Measurements from ENCODE around the gene DPM3. TPM values are rescaled to one million over a fixed set of nuclear protein-coding genes. Genes with fewer than 3 reads are reported as not detected.
A peak's percentile ranks its signal among the peaks of the same experiment; 100 is the strongest.

The DPM3 gene
- total and polyA plus RNA-seq, 2 of the 13 experiments (the other 11 are each of a cell fraction or from before 2014, with no cell fraction given) = 23.2 to 53.4 TPM

DNA sequence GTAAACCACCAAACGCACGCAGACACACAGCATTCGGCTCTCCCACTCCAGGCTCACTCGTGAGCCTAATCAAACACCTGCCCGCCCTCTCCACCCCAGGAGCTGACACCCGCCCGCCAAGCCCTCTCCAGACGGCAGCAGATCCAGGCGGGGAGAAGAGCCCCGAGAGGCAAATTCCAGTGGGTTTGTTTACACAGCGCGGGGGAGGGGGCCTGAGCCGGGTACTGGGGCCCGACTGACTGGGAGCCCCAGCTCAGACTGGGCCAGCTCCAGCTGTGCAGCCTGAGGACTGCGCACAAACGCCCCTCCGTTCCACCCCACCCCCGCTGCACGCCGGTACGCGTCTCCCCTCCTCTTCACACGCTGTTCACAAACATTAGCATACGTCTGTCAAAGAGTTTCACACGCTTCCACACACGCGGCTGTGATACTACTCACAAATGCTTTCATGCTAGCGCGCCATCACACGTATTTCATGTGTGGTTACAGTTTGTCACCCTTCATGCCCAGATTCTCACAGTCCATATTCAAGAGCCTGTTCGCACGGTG, 13.7 kb downstream of the DPM3 start (continued):
- TF ChIP-seq, protein P1, sequence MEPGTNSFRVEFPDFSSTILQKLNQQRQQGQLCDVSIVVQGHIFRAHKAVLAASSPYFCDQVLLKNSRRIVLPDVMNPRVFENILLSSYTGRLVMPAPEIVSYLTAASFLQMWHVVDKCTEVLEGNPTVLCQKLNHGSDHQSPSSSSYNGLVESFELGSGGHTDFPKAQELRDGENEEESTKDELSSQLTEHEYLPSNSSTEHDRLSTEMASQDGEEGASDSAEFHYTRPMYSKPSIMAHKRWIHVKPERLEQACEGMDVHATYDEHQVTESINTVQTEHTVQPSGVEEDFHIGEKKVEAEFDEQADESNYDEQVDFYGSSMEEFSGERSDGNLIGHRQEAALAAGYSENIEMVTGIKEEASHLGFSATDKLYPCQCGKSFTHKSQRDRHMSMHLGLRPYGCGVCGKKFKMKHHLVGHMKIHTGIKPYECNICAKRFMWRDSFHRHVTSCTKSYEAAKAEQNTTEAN (CRISPR knock-in tag; conservative IDR thresholded peaks at IDR 0.05) = no peak
- TF ChIP-seq ZNF292 (CRISPR knock-in tag; IDR thresholded peaks at IDR 0.05; ENCODE audit: borderline replicate concordance, low read depth) = no peak
- TF ChIP-seq, protein P2, sequence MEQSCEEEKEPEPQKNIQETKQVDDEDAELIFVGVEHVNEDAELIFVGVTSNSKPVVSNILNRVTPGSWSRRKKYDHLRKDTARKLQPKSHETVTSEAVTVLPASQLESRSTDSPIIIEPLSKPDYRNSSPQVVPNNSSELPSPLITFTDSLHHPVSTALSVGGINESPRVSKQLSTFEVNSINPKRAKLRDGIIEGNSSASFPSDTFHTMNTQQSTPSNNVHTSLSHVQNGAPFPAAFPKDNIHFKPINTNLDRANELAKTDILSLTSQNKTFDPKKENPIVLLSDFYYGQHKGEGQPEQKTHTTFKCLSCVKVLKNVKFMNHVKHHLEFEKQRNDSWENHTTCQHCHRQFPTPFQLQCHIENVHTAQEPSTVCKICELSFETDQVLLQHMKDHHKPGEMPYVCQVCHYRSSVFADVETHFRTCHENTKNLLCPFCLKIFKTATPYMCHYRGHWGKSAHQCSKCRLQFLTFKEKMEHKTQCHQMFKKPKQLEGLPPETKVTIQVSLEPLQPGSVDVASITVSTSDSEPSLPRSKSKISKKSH (CRISPR knock-in tag; IDR thresholded peaks at IDR 0.05; ENCODE audit: borderline replicate concordance) = 0 out of 2 replicates have a peak, but pooled peaks have one; percentile 11
- TF ChIP-seq, protein P3, sequence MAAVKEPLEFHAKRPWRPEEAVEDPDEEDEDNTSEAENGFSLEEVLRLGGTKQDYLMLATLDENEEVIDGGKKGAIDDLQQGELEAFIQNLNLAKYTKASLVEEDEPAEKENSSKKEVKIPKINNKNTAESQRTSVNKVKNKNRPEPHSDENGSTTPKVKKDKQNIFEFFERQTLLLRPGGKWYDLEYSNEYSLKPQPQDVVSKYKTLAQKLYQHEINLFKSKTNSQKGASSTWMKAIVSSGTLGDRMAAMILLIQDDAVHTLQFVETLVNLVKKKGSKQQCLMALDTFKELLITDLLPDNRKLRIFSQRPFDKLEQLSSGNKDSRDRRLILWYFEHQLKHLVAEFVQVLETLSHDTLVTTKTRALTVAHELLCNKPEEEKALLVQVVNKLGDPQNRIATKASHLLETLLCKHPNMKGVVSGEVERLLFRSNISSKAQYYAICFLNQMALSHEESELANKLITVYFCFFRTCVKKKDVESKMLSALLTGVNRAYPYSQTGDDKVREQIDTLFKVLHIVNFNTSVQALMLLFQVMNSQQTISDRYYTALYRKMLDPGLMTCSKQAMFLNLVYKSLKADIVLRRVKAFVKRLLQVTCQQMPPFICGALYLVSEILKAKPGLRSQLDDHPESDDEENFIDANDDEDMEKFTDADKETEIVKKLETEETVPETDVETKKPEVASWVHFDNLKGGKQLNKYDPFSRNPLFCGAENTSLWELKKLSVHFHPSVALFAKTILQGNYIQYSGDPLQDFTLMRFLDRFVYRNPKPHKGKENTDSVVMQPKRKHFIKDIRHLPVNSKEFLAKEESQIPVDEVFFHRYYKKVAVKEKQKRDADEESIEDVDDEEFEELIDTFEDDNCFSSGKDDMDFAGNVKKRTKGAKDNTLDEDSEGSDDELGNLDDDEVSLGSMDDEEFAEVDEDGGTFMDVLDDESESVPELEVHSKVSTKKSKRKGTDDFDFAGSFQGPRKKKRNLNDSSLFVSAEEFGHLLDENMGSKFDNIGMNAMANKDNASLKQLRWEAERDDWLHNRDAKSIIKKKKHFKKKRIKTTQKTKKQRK (IDR thresholded peaks at IDR 0.05; ENCODE audit: low read length) = no peak
- TF ChIP-seq YEATS4 (CRISPR knock-in tag; IDR thresholded peaks at IDR 0.05; ENCODE audit: borderline replicate concordance) = no peak
- no peak for TF ChIP-seq ZFP41 (CRISPR knock-in tag; IDR thresholded peaks at IDR 0.05; ENCODE audit: borderline replicate concordance)
- TF ChIP-seq YY1 (IDR thresholded peaks at IDR 0.05; ENCODE audit: insufficient read depth, insufficient replicate concordance, low read depth, low read length) = no peak
- no peak for TF ChIP-seq ZNF430 (CRISPR knock-in tag; IDR thresholded peaks at IDR 0.05)
- TF ChIP-seq, protein P4, sequence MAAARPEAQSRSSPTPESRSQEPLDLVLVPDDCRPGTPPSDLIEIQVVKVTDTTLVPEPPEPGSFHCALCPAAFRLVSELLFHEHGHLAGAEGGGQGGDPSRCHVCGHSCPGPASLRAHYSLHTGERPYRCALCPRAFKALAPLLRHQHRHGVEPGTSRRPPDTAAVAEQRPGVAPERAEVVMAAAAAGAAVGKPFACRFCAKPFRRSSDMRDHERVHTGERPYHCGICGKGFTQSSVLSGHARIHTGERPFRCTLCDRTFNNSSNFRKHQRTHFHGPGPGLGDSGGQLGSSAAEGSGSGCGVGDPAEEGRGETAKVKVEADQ (CRISPR knock-in tag; IDR thresholded peaks at IDR 0.05; ENCODE audit: borderline replicate concordance) = no peak; the same call in 1 of the 2 replicates
- TF ChIP-seq ZNF607 (CRISPR knock-in tag; IDR thresholded peaks at IDR 0.05; ENCODE audit: borderline replicate concordance) = no peak
- peak; percentile 72; the same call in 1 of the 2 replicates for TF ChIP-seq ZNF446 (CRISPR knock-in tag; IDR thresholded peaks at IDR 0.05)
- no peak for TF ChIP-seq SMARCE1 (IDR thresholded peaks at IDR 0.05; ENCODE audit: borderline replicate concordance)
- no peak for TF ChIP-seq ZFAT (CRISPR knock-in tag; conservative IDR thresholded peaks at IDR 0.05)
- TF ChIP-seq, protein P5, sequence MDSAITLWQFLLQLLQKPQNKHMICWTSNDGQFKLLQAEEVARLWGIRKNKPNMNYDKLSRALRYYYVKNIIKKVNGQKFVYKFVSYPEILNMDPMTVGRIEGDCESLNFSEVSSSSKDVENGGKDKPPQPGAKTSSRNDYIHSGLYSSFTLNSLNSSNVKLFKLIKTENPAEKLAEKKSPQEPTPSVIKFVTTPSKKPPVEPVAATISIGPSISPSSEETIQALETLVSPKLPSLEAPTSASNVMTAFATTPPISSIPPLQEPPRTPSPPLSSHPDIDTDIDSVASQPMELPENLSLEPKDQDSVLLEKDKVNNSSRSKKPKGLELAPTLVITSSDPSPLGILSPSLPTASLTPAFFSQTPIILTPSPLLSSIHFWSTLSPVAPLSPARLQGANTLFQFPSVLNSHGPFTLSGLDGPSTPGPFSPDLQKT (CRISPR knock-in tag; IDR thresholded peaks at IDR 0.05; ENCODE audit: borderline replicate concordance) = no peak
- TF ChIP-seq, protein P6, sequence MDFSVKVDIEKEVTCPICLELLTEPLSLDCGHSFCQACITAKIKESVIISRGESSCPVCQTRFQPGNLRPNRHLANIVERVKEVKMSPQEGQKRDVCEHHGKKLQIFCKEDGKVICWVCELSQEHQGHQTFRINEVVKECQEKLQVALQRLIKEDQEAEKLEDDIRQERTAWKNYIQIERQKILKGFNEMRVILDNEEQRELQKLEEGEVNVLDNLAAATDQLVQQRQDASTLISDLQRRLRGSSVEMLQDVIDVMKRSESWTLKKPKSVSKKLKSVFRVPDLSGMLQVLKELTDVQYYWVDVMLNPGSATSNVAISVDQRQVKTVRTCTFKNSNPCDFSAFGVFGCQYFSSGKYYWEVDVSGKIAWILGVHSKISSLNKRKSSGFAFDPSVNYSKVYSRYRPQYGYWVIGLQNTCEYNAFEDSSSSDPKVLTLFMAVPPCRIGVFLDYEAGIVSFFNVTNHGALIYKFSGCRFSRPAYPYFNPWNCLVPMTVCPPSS (IDR thresholded peaks at IDR 0.05) = no peak
- TF ChIP-seq, protein P7, sequence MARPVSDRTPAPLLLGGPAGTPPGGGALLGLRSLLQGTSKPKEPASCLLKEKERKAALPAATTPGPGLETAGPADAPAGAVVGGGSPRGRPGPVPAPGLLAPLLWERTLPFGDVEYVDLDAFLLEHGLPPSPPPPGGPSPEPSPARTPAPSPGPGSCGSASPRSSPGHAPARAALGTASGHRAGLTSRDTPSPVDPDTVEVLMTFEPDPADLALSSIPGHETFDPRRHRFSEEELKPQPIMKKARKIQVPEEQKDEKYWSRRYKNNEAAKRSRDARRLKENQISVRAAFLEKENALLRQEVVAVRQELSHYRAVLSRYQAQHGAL (CRISPR knock-in tag; IDR thresholded peaks at IDR 0.05; ENCODE audit: not compliant biosample characterization) = no peak
- no peak for TF ChIP-seq ARID2 (CRISPR knock-in tag; IDR thresholded peaks at IDR 0.05; ENCODE audit: borderline replicate concordance)
- peak; percentile 37; the same call in 1 of the 2 replicates for TF ChIP-seq ZNF432 (CRISPR knock-in tag; IDR thresholded peaks at IDR 0.05; ENCODE audit: borderline replicate concordance)
